ENCODE data around the gene PAWR. TPM values are rescaled to one million over a fixed set of nuclear protein-coding genes. Genes with fewer than 3 reads are reported as not detected.

The PAWR gene
- total RNA-seq, 6 experiments from 2014 or later = 55.2 to 89.4 (median 70.5) TPM

DNA sequence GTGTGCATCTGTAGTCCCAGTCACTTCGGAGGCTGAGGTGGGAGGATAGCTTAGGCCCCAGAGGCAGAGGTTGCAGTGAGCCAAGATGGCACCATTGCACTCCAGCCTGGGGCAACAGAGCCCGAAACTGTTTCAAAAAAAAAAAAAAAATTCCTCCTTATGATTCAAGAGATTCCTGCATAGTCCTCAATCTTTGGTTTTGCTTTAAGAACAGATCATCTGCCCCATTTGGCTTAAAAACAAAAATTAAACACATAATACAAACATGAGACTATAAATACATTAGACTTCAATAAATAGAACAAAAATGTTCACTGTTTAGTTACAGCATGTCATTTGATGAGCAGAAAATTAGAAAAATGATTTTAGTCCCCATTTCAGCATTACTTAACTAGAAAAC lies 131.2 kb downstream of the PAWR start:
- no peak for DNase-seq
- peaks cover 50% of the 10 kb centered on the region for H3K4me1 Mint-ChIP-seq (ENCODE audit: low read depth)

DNA sequence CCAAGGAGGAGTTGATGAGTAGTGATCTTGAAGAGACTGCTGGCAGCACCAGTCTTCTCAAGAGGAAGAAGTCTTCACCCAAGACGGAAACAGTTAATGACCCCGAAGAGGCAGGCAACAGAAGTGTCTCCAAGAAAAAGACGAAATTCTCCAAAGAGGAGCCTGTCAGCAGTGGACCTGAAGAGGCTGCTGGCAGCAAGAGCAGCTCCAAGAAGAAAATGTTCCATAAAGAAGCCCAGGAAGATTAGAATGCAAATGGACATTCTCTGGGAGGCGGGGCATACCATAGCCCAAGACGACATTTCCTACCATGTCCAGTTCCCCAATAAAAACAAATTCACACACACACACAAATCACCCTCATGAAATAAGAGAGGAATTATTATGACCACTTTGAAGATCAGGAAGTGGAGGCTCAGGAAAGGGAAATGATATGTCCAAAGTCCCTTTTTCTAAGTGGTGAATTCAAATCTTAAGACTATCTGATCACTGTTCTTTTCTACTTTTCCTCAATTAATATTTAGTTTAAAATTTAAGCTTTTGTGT lies 131.8 kb downstream of the PAWR start:
- no peak for DNase-seq
- peak overlapping the region; percentile 42; the same call in 1 of the 2 replicates for H3K27ac Mint-ChIP-seq
- TF ChIP-seq, protein P1, sequence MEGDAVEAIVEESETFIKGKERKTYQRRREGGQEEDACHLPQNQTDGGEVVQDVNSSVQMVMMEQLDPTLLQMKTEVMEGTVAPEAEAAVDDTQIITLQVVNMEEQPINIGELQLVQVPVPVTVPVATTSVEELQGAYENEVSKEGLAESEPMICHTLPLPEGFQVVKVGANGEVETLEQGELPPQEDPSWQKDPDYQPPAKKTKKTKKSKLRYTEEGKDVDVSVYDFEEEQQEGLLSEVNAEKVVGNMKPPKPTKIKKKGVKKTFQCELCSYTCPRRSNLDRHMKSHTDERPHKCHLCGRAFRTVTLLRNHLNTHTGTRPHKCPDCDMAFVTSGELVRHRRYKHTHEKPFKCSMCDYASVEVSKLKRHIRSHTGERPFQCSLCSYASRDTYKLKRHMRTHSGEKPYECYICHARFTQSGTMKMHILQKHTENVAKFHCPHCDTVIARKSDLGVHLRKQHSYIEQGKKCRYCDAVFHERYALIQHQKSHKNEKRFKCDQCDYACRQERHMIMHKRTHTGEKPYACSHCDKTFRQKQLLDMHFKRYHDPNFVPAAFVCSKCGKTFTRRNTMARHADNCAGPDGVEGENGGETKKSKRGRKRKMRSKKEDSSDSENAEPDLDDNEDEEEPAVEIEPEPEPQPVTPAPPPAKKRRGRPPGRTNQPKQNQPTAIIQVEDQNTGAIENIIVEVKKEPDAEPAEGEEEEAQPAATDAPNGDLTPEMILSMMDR (IDR thresholded peaks at IDR 0.05) = no peak
- peaks cover 23% of the 10 kb centered on the region for H3K36me3 Mint-ChIP-seq (ENCODE audit: low read depth)
- no peak overlapping the region for H3K4me3 Mint-ChIP-seq
- peaks cover 50% of the 10 kb centered on the region for H3K4me1 Mint-ChIP-seq (ENCODE audit: low read depth)
- H3K27me3 Mint-ChIP-seq (ENCODE audit: insufficient read depth) = no peaks in the 10 kb centered on the region
- H3K9me3 Mint-ChIP-seq = peaks cover 7% of the 10 kb centered on the region

More for the DNA sequence above, 131.2 kb downstream of the PAWR start:
- TF ChIP-seq, protein P1 (IDR thresholded peaks at IDR 0.05) = no peak
- no peak overlapping the region for H3K27ac Mint-ChIP-seq
- peaks cover 27% of the 10 kb centered on the region for H3K36me3 Mint-ChIP-seq (ENCODE audit: low read depth)
- no peaks in the 10 kb centered on the region for H3K27me3 Mint-ChIP-seq (ENCODE audit: insufficient read depth)
- H3K9me3 Mint-ChIP-seq = peaks cover 7% of the 10 kb centered on the region
- no peak overlapping the region for H3K4me3 Mint-ChIP-seq

DNA sequence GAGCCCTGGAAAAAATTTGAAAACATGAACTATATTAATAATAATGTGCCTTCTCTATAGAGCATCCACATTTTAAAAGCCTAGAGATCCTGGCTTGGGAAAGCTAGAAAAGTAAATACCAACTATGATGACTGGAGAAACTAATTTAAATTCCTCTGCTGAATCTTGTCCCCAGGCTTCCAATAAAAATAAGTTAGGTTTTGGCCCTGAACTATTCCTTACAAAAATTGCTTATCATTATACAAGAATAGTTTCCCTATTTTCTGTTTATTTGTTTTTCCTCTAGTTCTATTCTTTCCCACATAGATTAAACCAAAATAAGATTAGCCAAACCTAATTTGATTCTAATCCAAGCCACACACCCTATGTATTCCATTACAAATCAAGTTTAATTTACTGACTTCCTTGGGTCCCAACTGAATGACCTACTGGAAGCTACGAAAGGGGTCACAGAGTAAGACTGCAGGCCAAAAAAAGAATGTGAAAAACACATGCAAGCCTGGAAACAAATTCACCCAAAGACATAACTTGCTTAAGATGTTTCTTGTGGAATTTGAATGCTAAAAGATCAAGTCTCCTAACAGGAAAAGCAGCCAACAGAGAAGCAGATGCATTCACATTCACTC lies 133.0 kb downstream of the PAWR start:
- Mint-ChIP-seq H3K4me1 (ENCODE audit: low read depth) (peaks cover 50% of the 10 kb centered on the region), H3K27ac (peak overlapping the region; percentile 57), H3K4me3 (no peak overlapping the region; the same call in 1 of the 2 replicates), H3K36me3 (ENCODE audit: low read depth) (peaks cover 24% of the 10 kb centered on the region), H3K27me3 (ENCODE audit: insufficient read depth) (no peaks in the 10 kb centered on the region), H3K9me3 (peaks cover 11% of the 10 kb centered on the region)
- peak; percentile 20 for DNase-seq
- TF ChIP-seq, protein P1 (IDR thresholded peaks at IDR 0.05) = no peak

DNA sequence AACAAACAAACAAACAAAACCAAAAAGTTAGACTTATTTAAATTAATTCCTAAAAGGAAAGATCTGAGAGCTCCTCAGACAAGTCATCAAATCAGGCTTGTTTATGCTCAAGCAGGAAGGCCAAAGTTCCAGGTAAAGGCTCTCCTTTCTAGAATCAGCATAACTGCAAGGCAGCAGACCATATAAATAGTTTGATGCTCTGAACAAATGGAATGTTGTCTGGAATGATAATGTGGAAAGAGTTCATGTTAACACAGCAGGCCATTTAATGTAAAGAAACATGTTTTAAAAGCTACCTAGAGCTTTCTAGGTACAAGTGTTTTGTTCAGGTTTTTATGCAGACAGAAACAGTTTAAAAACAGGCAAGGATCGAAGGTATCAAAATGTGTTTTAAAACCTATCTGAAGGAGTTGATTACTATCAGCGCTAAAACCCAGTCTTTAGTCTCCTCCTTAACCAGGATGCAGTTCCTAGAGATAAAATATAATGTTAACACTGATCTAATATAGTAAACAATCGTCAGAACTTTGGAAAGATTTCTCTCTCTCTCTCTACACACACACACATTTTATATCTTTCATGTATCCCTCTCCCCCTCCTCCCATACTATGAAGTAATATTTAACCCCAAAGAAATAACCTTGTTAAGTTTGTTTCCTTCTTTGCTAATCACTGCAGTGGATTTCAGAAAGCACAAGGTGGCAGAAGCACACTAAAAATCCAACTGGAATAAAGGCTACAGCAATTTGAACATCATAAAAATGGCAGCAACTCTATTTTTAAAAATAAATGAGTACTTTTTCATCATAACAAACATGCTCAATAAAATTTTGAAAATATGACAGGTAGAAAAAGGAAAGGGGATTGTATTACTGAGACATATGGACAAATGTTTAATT lies 135.5 kb downstream of the PAWR start:
- Mint-ChIP-seq H3K27ac (peak overlapping the region; percentile 23), H3K27me3 (ENCODE audit: insufficient read depth) (no peaks in the 10 kb centered on the region), H3K36me3 (ENCODE audit: low read depth) (peaks cover 39% of the 10 kb centered on the region), H3K9me3 (peaks cover 21% of the 10 kb centered on the region), H3K4me3 (no peak overlapping the region), H3K4me1 (ENCODE audit: low read depth) (peaks cover 49% of the 10 kb centered on the region)
- TF ChIP-seq, protein P1 (IDR thresholded peaks at IDR 0.05) = peak; percentile 74
- peak; percentile 63 for DNase-seq

DNA sequence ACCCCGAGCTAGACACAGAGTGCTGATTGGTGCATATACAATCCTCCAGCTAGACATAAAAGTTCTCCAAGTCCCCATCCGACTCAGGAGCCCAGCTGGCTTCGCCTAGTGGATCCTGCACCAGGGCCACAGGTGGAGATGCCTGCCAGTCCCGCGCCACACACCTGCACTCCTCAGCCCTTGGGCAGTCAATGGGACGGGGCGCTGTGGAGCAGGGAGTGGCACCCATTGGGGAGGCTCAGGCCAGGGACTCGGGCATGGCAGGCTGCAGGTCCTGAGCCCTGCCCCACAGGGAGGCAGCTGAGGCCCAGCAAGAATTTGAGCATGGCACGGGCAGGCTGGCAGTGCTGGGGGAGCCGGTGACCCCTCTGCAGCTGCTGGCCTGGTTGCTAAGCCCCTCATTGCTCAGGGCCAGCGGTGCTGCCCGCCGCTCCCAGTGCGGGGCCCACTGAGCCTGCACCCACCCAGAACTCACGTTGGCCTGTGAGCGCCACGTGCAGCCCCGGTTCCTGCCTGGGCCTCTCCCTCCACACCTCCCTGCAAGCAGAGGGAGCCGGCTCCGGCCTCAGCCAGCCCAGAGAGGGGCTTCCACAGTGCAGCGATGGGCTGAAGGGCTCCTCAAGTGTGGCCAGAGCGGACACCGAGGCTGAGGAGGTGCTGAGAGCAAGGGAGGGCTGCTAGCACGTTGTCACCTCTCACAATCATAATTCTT lies 136.7 kb downstream of the PAWR start:
- Mint-ChIP-seq H3K36me3 (ENCODE audit: low read depth) (peaks cover 46% of the 10 kb centered on the region), H3K9me3 (peaks cover 27% of the 10 kb centered on the region), H3K4me3 (no peak overlapping the region), H3K27me3 (ENCODE audit: insufficient read depth) (no peaks in the 10 kb centered on the region), H3K4me1 (ENCODE audit: low read depth) (peaks cover 47% of the 10 kb centered on the region), H3K27ac (no peak overlapping the region)
- TF ChIP-seq, protein P1 (IDR thresholded peaks at IDR 0.05) = no peak
- DNase-seq = no peak
